Fibroblast of skin of left quadriceps (primary cell): ENCODE results near the gene XPOT.

Experiments
- DNase-seq, 2 experiments: peaks; one replicate each; pipeline ENCODE4 v3.0.0-alpha.2; 2013; ENCODE audit warnings: low read depth in 2 of 2

Gene XPOT

DNA sequence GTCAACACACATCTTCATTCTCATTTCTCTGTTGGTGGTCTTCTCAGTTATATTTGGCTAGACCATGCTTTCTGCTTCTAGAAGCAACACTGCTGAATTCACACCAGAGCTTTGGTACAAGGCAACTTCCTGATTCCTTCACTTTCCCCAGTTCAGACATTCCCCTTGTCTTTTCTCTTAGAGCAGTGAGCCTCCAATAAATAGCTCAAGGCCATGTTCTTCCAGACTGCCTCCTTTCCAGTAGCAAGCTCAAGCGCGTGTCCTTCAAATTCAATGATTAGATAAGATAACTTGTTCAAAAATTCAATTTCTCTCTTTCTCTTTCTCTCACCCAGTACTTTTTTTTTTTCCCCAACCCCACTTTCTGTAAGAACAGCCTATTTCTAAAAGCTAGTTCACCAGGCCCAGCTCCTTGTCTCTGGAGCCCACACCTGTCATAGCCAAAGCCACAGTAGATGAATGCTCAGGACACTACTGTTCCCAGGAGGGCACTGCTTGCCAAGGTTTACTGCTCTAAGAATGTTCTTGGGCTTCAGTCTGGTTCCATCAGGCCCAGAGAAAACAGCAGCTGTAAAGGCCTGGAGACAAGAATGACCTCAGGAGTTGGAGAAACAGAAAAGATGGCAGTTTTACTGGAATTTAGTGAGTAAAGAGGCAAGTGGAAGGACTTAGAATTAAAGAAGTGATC lies 65.4 kb downstream of the XPOT start:
- no peak for DNase-seq

DNA sequence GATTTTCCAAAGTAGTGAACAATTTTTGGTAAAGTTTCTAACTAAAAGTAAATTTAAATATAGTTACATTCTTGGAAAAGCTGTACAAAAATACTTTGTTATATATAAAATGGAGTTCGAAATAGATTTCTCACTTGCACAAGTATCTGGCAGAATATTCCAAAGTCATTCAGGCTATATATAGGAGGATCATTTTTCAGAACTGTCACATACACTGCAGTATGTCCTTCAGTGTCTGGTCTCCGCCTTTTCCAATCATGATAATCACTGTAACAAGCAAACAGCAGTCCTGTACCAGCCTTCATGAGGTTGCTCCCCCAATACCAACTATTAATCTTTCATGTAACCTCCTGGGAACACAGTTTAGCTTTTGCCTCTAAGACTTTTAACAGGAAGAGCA lies 66.3 kb downstream of the XPOT start:
- no peak for DNase-seq

DNA sequence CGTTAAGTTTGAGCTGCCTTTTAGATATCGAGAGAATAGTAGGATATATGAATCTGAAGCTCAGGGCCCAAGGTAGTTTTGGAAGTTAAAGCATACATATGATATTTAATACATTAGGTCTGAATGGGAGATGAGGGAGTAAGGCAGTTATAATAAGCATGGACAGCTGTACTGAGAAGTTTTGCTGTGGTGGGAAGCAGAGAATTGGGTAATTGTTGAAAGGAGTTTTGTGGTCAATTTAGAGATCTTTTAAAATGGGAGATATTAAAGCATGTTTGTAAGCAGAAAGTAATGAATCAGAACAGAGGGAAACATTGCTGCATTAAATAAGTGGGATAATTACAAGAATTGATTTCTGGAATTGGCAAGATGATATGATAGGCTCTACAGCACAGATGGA lies 69.0 kb downstream of the XPOT start:
- no peak for DNase-seq

DNA sequence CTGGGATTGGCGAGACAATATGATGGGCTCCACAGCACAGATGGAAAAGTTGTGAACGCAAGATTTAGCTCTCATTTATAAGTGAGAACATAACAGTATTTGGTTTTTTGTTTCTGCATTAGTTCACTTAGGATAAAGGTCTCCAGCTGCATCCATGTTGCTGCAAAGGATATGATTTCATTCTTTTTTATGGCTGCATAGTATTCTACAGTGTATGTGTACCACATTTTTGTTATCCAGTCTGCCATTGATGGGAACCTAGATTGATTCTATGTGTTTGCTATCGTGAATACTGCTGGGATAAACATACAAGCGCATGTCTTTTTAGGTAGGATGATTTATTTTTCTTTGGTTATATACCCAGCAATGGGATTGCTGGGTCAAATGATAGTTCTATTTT lies 71.3 kb downstream of the XPOT start:
- no peak for DNase-seq

DNA sequence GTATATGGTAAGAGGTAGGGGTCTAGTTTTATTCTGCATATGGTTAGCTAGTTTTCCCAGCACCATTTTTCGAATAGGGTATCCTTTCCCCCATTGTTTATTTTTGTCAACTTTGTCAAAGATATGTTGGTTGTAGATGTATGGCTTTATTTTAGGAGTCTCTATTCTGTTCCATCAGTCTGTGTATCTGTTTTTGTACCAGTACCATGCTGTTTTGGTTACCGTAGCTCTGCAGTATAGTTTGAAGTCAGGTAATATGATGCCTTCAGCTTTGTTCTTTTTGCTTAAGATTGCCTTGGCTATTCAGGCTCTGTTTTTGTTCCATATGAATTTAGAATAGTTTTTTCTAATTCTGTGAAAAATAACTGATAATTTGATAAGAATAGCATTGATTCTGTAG lies 72.7 kb downstream of the XPOT start:
- no peak for DNase-seq

DNA sequence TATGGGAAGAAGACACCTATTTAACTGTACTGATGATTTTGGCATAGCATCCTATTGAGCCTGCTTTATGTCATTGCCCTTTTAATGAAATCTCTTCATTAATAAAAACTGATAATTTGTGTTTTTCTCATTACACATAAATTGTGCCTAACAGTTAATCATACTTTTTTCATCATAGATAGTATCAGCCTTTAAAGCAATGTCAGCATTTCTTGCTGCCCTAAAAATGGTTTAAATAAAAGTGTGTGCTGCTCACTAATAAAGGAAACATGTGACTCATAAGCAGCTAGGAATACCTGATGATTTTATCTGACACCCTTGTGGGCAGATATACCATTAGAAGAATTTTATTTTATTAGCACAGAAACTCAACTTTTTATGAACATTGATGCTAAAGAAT lies 74.5 kb downstream of the XPOT start:
- no peak for DNase-seq

DNA sequence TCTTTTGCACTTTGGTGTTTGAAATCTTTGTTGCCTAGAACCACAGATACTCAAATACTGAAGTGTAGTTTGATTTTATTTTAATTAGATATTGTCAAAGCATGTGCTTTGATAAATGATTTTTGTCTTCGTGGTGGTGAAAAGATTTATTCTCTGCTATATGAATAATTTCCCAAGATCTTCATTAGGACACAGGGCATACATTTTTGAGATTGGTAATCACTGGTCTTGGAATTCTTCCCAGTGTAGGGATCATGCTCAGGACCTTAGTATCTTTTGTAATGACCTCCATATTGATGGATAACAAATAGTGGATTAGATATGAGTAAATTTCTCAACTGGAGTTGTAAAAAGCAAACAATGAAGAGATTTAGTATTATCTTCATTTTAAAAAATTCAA lies 76.0 kb downstream of the XPOT start:
- DNase-seq, result peak; percentile 62

DNA sequence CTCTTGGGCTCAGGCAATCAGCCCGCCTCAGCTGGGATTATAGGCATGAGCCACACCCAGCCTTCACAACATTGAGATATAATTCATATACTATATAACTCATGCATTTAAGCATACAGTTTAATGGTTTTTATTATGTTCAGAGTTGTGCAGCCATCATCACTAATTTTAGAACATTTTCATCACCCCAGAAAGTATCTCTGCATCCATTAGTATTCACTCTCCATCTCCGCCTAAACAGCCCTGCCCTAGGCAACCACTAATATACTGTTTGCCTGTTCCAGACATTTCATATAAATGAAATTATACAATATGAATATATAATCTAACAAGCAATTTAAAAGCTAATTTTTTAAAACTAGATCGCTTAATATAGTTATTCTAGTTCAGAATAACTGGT lies 82.5 kb downstream of the XPOT start:
- no peak for DNase-seq

DNA sequence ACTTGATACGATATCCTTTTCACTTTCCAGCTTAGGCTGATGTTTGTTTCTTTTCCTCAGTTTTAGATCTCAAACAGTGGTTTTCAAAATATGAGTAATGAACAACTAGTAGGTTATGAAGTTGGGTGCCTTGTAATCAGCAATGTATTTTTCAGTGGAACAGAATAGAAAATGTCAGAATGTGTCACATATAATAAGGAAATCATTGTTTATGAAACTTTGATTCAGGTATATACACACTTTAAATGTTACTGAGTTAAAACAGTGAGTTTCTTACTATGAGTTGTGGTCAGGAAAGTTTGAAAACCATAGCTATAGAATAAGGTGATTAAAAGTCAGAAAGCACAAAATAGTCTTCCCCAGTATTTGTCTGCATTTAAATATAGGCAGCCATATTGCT lies 87.5 kb downstream of the XPOT start:
- no peak for DNase-seq

DNA sequence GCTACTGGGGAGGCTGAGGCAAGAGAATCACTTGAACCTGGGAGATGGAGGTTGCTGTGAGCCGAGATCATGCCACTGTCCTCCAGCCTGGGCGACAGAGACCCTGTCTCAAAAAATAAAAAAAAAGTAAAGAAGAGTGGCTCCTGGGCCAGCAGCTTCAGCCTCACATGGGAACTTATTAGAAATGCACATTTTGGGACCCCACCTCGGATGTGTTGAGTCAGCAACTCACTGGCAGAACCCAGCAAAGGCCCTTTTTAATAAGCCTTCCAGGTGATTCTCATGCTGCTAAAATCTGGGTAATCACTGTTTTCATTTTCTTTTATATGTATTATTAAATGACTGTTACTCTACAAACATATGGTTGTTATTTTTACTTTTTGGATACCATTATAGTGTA lies 89.3 kb downstream of the XPOT start:
- DNase-seq, result no peak

DNA sequence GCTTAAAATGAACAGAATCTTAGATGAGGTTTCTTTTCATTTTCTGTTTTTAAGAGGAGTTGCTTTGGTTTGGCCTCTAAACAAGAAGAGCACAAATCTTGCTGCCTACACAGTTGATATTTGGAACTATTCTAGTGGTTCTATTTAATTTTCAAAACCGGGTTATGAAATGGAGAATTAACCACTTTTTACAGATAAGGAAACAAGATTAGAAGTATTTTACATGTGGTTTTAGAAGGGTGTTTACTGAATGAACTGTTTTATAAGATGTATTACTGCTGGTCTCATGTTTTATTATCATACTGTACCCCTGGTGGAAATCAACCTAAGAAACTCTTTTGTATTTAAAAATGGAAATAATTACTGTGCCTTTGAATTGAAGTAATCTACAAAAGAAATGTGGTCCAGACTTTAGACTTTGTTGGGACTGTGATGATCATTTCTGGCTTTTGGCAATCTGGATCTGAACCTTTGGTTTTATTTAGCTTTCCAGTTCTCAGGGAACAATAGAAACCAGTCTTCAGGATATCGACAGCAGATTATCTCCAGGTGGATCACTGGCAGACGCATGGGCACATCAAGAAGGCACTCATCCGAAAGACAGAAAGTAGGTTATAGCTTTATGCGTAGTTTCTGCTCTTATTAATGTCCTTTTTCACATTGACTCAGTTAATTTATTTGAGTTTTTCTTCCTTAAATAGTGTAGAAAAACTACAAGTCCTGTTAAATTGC lies 91.0 kb downstream of the XPOT start:
- DNase-seq, result no peak

DNA sequence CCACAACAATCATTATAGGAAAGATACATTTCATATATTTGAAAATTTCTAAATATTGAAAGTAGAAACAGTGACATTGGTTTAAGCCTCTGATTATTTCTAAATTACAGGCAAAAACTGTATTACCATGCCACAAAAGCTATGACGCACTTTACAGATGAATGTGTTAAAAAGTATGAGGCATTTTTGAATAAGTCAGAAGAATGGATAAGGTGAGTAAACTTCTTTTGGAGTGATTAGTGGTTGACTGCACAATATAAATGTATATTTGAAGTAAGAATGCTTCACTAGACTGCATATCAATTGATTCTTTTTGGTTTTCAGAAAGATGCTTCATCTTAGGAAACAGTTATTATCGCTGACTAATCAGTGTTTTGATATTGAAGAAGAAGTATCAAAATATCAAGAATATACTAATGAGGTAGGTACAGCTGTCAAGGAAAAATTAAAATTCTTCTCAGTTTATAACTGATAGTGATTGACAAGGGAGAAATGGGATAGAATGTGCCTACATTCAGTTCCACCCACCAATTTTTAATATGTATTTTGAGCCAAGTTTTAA lies 92.7 kb downstream of the XPOT start:
- DNase-seq, result no peak

DNA sequence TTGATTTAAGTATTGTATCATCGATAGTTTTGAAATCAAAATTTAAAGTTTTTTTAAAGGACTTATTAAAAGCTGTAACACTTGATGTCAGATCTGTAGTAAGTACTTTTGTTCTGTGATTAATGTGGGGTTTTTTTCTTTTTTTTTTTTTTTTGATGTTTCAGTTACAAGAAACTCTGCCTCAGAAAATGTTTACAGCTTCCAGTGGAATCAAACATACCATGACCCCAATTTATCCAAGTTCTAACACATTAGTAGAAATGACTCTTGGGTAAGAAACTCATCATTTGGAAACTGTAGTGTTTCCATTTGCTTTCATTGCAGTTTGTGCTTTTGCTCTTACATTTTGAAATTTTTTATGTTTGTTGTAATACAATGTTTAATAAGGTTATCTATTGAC lies 93.3 kb downstream of the XPOT start:
- no peak for DNase-seq

DNA sequence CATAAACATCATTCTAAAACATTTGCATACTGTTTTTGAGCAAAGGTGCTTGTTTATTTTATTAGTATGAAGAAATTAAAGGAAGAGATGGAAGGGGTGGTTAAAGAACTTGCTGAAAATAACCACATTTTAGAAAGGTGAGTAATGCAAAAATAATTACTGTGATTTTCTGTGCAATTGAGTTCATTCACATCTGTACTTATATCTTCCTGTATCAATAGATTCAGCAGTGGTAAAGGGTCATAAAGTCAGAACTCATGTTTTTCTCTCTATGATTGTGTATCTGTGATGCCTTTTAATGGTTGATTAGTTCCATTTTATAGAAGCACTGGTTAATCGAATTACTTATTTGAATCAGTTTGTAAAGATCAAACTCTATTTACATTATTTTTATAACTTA lies 93.7 kb downstream of the XPOT start:
- DNase-seq, result no peak

DNA sequence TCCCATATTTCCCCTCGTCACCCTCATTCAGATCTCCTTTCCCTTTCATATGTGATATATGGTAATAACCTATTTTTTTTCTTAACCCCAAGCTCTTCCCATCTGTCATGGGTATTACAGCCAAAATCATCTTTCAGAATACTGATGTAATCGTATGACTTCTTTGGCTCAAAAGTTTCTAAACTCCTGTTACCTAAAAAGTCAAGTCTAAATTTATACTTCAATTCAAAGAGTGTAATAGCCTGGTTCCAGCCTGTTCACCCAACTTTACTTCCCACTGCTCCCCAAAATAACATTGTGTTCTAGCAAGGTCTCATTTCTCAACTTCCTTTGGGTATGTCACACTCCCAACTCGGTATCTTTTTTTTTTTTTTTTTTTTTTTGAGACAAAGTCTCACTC lies 96.2 kb downstream of the XPOT start:
- no peak for DNase-seq
